ENCODE results near the gene ANTXRL.

GRCh38 chr10:46272863-46273415, 13.9 kb upstream of the ANTXRL start:
- no peak for TF ChIP-seq CTCF (IDR thresholded peaks at IDR 0.05; ENCODE audit: insufficient read depth, low read depth, low read length)
- no peak for TF ChIP-seq EZH2 (IDR thresholded peaks at IDR 0.05; ENCODE audit: insufficient read depth, low read length)

All from astrocyte (in vitro differentiated cells and primary cell).